A673 (cell line): ENCODE data around the gene KIF9. TPM values are rescaled to one million over a fixed set of nuclear protein-coding genes. Genes with fewer than 3 reads are reported as not detected.
"Not testable (repeated sequence)": the region's sequence is repeated elsewhere in the genome, so short reads cannot be mapped to it uniquely, and the experiment has no call there.

Experiments used
- BruUV-seq: library from RNA; stranded (reverse); fragments of 400-500 nt; replicated peaks from 2 replicates; lab custom pipeline; 2021; lab: Mats Ljungman, UMichigan
- CTCF ChIA-PET: fragments of 300-600 bp; sonication (Branson Sonifier 250); formaldehyde crosslinking; loops from one replicate; lab custom pipeline; 2022; ENCODE audit warnings: antibody characterized with exemption; lab: Charles Lee
- POLR2A ChIA-PET: fragments of 300-600 bp; sonication (Branson Sonifier 250); formaldehyde crosslinking; loops from one replicate; lab custom pipeline; 2022; ENCODE audit warnings: antibody characterized with exemption; ENCODE audit not compliant: low non-redundant PET; lab: Charles Lee
- DNase-seq: peaks from one replicate; pipeline ENCODE4 v3.0.0-alpha.2; 2015; ENCODE audit warnings: low spot score
- H3K27ac ChIP-seq: fragments of 200-600 bp; sonication (generic); 2 replicates; pipeline ENCODE4 v1.5.1; 2016; ENCODE audit warnings: mixed run types, low read depth, mild to moderate bottlenecking, mixed read lengths, antibody characterized with exemption, low read length; ENCODE audit not compliant: poor library complexity, severe bottlenecking
- H3K27me3 ChIP-seq: fragments of 200-600 bp; sonication (generic); replicated peaks from 2 replicates; pipeline ENCODE4 v1.6.1; 2017; ENCODE audit warnings: mixed run types, low read depth, mild to moderate bottlenecking, mixed read lengths, antibody characterized with exemption, low read length; ENCODE audit not compliant: insufficient read depth, poor library complexity
- H3K36me3 ChIP-seq: fragments of 200-600 bp; sonication (generic); 2 replicates; pipeline ENCODE4 v1.6.1; 2016; ENCODE audit warnings: mixed run types, mild to moderate bottlenecking, mixed read lengths, antibody characterized with exemption, low read length; ENCODE audit not compliant: insufficient read depth, poor library complexity, severe bottlenecking
- H3K4me1 ChIP-seq: fragments of 200-600 bp; sonication (generic); 2 replicates; pipeline ENCODE4 v1.6.1; 2017; ENCODE audit warnings: mixed run types, mild to moderate bottlenecking, mixed read lengths, antibody characterized with exemption, low read length; ENCODE audit not compliant: insufficient read depth, poor library complexity, severe bottlenecking
- H3K4me3 ChIP-seq: fragments of 200-600 bp; sonication (generic); 2 replicates; pipeline ENCODE4 v1.5.1; 2016; ENCODE audit warnings: low read depth, mixed run types, mild to moderate bottlenecking, mixed read lengths, low read length; ENCODE audit not compliant: poor library complexity, severe bottlenecking
- H3K9me3 ChIP-seq: fragments of 200-600 bp; sonication (generic); 2 replicates; pipeline ENCODE4 v1.6.1; 2016; ENCODE audit warnings: mixed run types, low read depth, mild to moderate bottlenecking, mixed read lengths, antibody characterized with exemption, low read length; ENCODE audit not compliant: poor library complexity, severe bottlenecking
- EZH2 ChIP-seq: fragments of 200-600 bp; sonication (generic); IDR thresholded peaks from 2 replicates; pipeline ENCODE4 v1.6.1; 2017; ENCODE audit warnings: borderline replicate concordance, low read depth, mild to moderate bottlenecking, mixed read lengths, antibody characterized with exemption, low read length; ENCODE audit not compliant: poor library complexity, severe bottlenecking
- intact Hi-C: fragments of 100-400 bp; cut with micrococcal nuclease; formaldehyde crosslinking; loops from one replicate; pipeline ENCODE4 v1.10.0; 2022; ENCODE audit not compliant: unreplicated experiment
- total RNA-seq: library from RNA; stranded (reverse); gene quantifications from 2 replicates; pipeline ENCODE4 v1.2.3, GENCODE V29; 2021
- TF ChIP-seq, protein P1 (sequence below): fragments of 300-800, 200-600 bp; sonication (generic); conservative IDR thresholded peaks from 2 replicates; pipeline ENCODE4 v1.5.1; 2017; ENCODE audit warnings: low read depth, mild to moderate bottlenecking, antibody characterized with exemption, low read length, moderate library complexity, mixed read lengths

Gene KIF9
- total RNA-seq, 1 experiment from 2014 or later = 4.7 TPM

GRCh38 chr3:47310391-47310790 is 27.8 kb upstream of the KIF9 start:
- no peaks in the 10 kb centered on the region for H3K27me3 ChIP-seq
- ChIA-PET CTCF (no interaction called here), POLR2A (no interaction called here)
- H3K9me3 ChIP-seq = no peaks in the 10 kb centered on the region
- H3K36me3 ChIP-seq = no peaks in the 10 kb centered on the region
- no peak overlapping the region for H3K27ac ChIP-seq
- intact Hi-C loops = no loop called here
- no TSS peak for BruUV-seq
- no peak overlapping the region for H3K4me3 ChIP-seq
- DNase-seq = no peak
- TF ChIP-seq EZH2 = no peak
- TF ChIP-seq, protein P1, sequence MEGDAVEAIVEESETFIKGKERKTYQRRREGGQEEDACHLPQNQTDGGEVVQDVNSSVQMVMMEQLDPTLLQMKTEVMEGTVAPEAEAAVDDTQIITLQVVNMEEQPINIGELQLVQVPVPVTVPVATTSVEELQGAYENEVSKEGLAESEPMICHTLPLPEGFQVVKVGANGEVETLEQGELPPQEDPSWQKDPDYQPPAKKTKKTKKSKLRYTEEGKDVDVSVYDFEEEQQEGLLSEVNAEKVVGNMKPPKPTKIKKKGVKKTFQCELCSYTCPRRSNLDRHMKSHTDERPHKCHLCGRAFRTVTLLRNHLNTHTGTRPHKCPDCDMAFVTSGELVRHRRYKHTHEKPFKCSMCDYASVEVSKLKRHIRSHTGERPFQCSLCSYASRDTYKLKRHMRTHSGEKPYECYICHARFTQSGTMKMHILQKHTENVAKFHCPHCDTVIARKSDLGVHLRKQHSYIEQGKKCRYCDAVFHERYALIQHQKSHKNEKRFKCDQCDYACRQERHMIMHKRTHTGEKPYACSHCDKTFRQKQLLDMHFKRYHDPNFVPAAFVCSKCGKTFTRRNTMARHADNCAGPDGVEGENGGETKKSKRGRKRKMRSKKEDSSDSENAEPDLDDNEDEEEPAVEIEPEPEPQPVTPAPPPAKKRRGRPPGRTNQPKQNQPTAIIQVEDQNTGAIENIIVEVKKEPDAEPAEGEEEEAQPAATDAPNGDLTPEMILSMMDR = no peak
- H3K4me1 ChIP-seq = peaks cover 5% of the 10 kb centered on the region

DNA sequence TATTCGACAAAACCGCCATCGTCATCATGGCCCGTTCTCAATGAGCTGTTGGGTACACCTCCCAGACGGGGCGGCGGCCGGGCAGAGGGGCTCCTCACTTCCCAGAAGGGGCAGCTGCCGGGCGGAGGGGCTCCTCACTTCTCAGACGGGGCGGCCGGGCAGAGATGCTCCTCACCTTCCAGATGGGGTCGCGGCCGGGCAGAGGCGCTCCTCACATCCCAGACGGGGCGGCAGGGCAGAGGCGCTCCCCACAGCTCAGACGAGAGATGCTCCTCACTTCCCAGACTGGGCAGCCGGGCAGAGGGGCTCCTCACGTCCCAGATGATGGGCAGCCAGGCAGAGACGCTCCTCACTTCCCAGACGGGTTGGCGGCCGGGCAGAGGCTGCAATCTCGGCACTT is 26.6 kb upstream of the KIF9 start:
- not testable (repeated sequence) for BruUV-seq

DNA sequence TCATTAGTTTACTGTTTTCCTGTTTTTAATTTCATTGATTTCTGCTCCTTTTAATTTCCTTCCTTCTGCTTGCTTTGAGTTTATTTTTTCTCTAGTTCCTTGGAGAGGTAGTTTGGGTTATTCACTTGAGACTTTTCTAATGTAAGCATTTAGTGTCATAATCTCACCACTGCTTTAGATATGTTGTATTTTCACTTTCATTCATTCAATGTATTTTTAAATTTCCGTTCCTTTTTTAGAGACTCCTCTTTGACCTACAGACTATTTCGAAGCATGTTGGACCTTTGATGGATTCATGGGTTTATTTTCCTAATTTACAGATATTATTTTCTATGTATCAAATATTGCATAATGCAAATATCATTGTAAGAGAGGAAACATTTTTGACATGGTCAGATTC is 23.4 kb upstream of the KIF9 start:
- no peak for TF ChIP-seq EZH2
- TF ChIP-seq, protein P1 = no peak
- CTCF ChIA-PET = no interaction called here
- BruUV-seq = no TSS peak

More for the DNA sequence above, 26.6 kb upstream of the KIF9 start:
- CTCF ChIA-PET, intact Hi-C loops, H3K27me3 ChIP-seq, H3K9me3 ChIP-seq, POLR2A ChIA-PET, DNase-seq, H3K36me3 ChIP-seq, H3K4me3 ChIP-seq, H3K4me1 ChIP-seq, H3K27ac ChIP-seq: not testable (repeated sequence)

DNA sequence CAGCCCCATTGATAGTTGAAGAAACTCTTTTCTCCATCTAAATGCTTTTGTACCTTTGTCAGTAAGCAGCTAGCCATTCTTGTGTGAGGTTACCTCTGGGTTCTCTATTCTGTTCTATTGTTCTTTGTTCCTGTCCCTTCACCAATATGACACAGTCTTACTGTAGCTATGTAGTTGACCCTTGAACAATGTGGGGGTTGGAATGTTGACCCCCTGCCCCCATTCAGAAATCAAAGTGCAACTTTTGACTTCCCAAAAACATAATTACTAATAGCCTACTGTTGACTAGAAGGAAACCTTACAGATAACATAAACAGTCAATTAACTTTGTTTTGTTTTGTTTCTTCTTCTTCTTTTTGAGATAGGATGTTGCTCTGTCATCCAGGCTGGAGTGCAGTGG is 18.9 kb upstream of the KIF9 start:
- Histone ChIP-seq H3K27me3 (no peaks in the 10 kb centered on the region), H3K27ac (no peak overlapping the region), H3K4me1 (no peaks in the 10 kb centered on the region), H3K9me3 (no peaks in the 10 kb centered on the region), H3K4me3 (no peak overlapping the region), H3K36me3 (no peaks in the 10 kb centered on the region)
- TF ChIP-seq EZH2 = no peak
- TF ChIP-seq, protein P1 = no peak
- no TSS peak for BruUV-seq
- ChIA-PET CTCF (no interaction called here), POLR2A (no interaction called here)
- no peak for DNase-seq
- intact Hi-C loops = no loop called here

More for the DNA sequence above, 23.4 kb upstream of the KIF9 start:
- intact Hi-C loops = no loop called here
- DNase-seq = no peak
- Histone ChIP-seq H3K27ac (no peak overlapping the region), H3K9me3 (no peaks in the 10 kb centered on the region), H3K27me3 (no peaks in the 10 kb centered on the region), H3K36me3 (no peaks in the 10 kb centered on the region), H3K4me3 (no peak overlapping the region), H3K4me1 (no peaks in the 10 kb centered on the region)
- POLR2A ChIA-PET = no interaction called here
